Skeletal muscle satellite cell (primary cell): ENCODE data around the gene PPP1R7. TPM values are rescaled to one million over a fixed set of nuclear protein-coding genes. Genes with fewer than 3 reads are reported as not detected.
A peak's percentile ranks its signal among the peaks of the same experiment; 100 is the strongest.
"Not testable (repeated sequence)": the region's sequence is repeated elsewhere in the genome, so short reads cannot be mapped to it uniquely, and the experiment has no call there.

Experiments used
- H3K27me3 ChIP-seq: 2 replicates; pipeline ENCODE4 v1.7.0; 2013; ENCODE audit warnings: low read length; ENCODE audit not compliant: control insufficient read depth, insufficient read depth
- H3K36me3 ChIP-seq: 2 replicates; pipeline ENCODE4 v1.7.0; 2013; ENCODE audit warnings: mild to moderate bottlenecking, control low read depth, low read length; ENCODE audit not compliant: insufficient read depth
- H3K4me1 ChIP-seq: 2 replicates; pipeline ENCODE4 v1.7.0; 2013; ENCODE audit warnings: low read length; ENCODE audit not compliant: control insufficient read depth, insufficient read depth
- H3K4me2 ChIP-seq: 2 replicates; pipeline ENCODE4 v1.7.0; 2013; ENCODE audit warnings: mild to moderate bottlenecking, low read length
- H3K4me3 ChIP-seq: 2 replicates; pipeline ENCODE4 v1.7.0; 2013; ENCODE audit warnings: low read length
- H3K9ac ChIP-seq: 2 replicates; pipeline ENCODE4 v1.7.0; 2013; ENCODE audit warnings: mild to moderate bottlenecking, low read depth, low read length, moderate library complexity
- H3K9me3 ChIP-seq: replicated peaks from 2 replicates; pipeline ENCODE4 v1.7.0; 2013; ENCODE audit warnings: mild to moderate bottlenecking, control low read depth, low read length
- total RNA-seq: library from RNA; depleted of rRNA; stranded (reverse); fragments of >200 nt; gene quantifications from 2 replicates; pipeline ENCODE4 v1.2.3, GENCODE V29; 2012; rRNA removed

The PPP1R7 gene, protein sequence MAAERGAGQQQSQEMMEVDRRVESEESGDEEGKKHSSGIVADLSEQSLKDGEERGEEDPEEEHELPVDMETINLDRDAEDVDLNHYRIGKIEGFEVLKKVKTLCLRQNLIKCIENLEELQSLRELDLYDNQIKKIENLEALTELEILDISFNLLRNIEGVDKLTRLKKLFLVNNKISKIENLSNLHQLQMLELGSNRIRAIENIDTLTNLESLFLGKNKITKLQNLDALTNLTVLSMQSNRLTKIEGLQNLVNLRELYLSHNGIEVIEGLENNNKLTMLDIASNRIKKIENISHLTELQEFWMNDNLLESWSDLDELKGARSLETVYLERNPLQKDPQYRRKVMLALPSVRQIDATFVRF
- 59.6 and 78.1 TPM in 2 replicates for total RNA-seq

DNA sequence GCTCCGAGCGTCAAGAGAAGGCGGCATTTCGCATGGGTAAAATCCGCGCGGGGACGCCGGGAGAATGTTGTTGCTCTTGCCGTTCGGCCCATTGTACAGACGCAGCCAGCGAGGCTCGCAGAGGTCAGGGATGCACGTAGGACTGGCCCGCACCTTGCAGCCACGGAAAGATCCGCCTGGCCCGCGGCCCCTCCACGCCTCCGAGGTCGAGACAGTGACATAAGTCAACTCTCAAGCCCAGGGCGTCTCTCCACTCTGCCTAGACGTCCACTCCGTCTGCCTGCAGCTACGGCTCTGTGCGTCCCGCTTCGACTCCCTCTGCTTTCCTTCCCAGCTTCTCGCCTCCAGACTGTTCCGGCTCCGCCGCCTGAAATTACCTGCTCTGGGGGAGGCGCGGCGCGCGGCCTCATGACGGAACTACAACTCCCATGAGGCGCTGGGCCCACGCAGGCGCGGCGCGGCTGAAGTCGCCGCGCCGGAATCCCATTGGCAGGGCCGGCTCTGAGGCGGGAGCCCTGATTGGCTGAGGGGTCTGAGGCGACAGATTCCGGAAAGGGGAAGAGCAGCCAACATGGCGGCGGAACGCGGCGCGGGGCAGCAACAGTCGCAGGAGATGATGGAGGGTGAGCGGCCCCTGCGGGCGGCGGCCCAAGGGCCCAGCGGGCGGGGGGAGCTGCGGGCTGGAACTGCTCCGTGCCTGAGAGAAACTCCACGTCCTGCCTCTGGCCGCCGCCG is at the start of gene PPP1R7:
TSS of gene PPP1R7 (plus strand) at position 543 of the 735 bp plus-strand sequence. CDS start at position 572, 29 bp downstream.
- Histone ChIP-seq H3K9ac (peak within 1 kb of the TSS; percentile 84), H3K27me3 (no peaks in the 10 kb centered on the region), H3K4me1 (peaks cover 28% of the 10 kb centered on the region), H3K4me2 (peak within 1 kb of the TSS; percentile 95), H3K4me3 (peak within 1 kb of the TSS; percentile 81), H3K9me3 (no peaks in the 10 kb centered on the region), H3K36me3 (peaks cover 7% of the 10 kb centered on the region)

DNA sequence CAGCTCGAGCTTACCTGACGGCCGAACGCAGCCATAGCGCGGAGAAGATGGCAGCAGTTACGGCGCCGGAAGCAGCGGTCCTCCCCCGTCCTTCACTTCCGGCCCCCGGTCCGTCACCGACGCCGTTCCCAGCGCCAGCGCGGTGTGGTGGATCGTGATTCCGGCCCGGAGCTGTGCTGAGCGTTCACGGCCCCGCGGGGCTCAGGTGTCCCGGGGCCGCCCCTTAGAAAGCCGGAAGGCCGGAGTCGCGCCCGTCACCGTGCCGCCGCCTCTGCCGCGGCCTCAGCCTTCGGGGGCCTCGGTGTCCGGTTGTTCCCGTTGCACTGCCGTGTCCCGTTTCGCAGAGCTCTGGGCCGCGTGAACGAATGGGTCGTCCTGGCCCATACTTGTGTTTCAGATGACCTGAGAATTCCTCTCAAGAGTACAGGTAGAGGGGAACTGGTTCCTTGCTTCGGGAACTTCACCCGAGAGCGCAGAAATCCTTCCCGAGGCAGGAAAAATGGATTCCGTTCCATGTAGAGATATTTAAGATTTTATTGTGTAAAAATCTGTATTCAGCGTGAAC is 47.9 kb upstream of the PPP1R7 start, which contains the start of gene MTERF4:
TSS of gene MTERF4 (minus strand) at position 49 of the 565 bp plus-strand sequence. CDS start at position 35, 14 bp downstream.
- Histone ChIP-seq H3K9ac (peak within 1 kb of the TSS; percentile 95), H3K27me3 (no peaks in the 10 kb centered on the region), H3K9me3 (no peaks in the 10 kb centered on the region), H3K4me2 (peak within 1 kb of the TSS; percentile 99), H3K4me1 (peaks cover 11% of the 10 kb centered on the region), H3K36me3 (peaks cover 12% of the 10 kb centered on the region), H3K4me3 (peak within 1 kb of the TSS; percentile 93)

DNA sequence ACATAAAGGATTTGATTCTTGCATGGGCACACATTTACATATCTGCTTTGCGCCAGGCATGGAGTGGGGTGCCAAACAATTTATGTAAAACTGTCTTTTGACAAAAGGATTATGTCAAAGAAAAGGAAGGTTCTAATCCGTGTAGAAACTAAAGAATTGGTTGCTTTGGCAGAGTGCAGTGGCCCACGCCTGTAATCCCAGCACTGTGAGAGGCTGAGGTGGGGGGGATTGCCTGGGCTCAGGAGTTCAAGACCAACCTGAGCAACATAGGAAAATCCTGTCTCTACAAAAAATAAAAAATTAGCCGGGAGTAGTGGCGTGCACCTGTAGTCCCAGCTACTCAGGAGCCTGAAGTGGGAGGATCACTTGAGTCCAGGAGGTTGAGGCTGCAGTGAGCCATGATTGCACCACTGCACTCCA is 47.1 kb upstream of the PPP1R7 start:
- H3K4me1 ChIP-seq: peaks cover 11% of the 10 kb centered on the region
- H3K9ac ChIP-seq: peak overlapping the region; percentile 95
- peak overlapping the region; percentile 99 for H3K4me2 ChIP-seq
- H3K36me3 ChIP-seq: peaks cover 8% of the 10 kb centered on the region
- H3K4me3 ChIP-seq: peak overlapping the region; percentile 93
- H3K27me3 ChIP-seq: no peaks in the 10 kb centered on the region
- no peaks in the 10 kb centered on the region for H3K9me3 ChIP-seq

DNA sequence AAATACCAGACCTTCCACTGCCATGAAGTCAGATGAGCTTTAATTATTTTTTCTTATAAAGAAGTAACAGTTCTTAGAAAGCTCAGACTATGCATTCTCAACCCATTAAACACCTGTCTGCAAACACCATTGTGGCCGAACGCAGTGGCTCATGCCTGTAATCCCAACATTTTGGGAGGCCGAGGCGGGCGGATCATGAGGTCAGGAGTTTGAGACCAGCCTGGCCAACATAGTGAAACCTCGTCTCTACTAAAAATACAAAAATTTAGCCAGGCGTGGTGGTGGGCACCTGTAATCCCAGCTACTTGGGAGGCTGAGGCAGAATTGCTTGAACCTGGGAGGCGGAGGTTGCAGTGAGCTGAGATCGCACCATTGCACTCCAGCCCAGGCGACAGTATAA is 45.7 kb upstream of the PPP1R7 start:
- H3K4me2 ChIP-seq, H3K4me3 ChIP-seq, H3K36me3 ChIP-seq, H3K27me3 ChIP-seq, H3K9ac ChIP-seq, H3K9me3 ChIP-seq: not testable (repeated sequence)
- H3K4me1 ChIP-seq: peaks cover 11% of the 10 kb centered on the region

DNA sequence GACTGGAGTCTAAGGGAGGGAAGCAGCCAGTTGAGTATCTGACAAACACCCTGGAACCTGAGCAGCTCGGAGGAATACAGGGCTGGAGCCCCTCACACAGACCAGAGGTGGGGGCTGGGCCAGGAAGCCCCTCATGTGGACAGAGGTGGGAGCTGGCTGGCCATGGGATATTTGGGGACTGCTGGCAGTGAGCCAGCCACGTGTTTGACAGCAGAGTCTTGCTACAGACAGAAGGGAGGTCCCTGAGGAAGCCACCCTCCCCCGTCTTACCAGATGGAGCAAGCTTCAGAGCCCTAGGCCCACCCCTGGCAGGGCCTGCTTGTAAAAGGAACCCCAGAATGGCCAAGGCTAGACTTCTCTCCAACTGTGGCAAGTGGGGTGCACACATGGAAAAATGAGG is 44.6 kb upstream of the PPP1R7 start:
- peaks cover 11% of the 10 kb centered on the region for H3K4me1 ChIP-seq
- no peaks in the 10 kb centered on the region for H3K9me3 ChIP-seq
- H3K4me2 ChIP-seq: no peak overlapping the region
- H3K36me3 ChIP-seq: no peaks in the 10 kb centered on the region
- H3K9ac ChIP-seq: no peak overlapping the region
- no peaks in the 10 kb centered on the region for H3K27me3 ChIP-seq
- H3K4me3 ChIP-seq: no peak overlapping the region

DNA sequence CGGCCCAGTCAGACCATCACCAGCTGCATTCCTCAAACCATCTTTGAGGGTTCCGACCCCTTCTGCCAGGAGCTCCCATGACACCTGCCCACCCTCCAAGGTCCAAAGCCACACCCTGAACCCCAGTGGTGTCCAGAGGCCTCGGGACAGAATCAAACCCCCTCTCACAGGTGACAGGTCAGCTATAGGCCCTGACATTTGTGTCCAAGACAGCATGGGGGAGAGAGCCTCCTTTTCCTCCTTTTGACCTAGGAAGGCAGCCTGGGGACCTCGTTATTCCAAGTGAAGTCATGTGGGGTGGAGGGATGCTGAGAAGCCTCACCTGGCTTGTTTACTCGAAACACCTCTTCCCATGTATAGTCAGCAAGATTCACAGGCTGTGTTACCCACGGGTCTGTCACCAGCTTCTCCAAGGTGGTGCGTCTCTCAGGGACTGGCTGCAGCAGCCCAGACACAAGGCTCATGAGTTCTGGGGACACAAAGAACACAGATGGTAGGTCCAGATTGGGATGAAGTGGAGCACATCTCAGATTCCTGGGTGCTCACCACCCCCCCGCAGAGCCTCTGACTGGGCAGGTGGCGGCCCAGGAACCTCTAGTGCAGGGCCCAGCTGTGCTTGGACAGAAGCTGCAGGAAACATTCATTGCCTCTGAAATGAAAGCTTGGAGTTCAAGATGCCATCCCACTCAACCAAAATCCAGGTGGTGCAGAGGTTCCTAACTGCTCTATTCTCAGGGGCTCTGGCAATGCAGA is 43.1 kb upstream of the PPP1R7 start:
- no peaks in the 10 kb centered on the region for H3K36me3 ChIP-seq
- H3K4me3 ChIP-seq: no peak overlapping the region
- no peak overlapping the region for H3K9ac ChIP-seq
- H3K27me3 ChIP-seq: no peaks in the 10 kb centered on the region
- no peaks in the 10 kb centered on the region for H3K9me3 ChIP-seq
- H3K4me2 ChIP-seq: no peak overlapping the region
- H3K4me1 ChIP-seq: peaks cover 4% of the 10 kb centered on the region

DNA sequence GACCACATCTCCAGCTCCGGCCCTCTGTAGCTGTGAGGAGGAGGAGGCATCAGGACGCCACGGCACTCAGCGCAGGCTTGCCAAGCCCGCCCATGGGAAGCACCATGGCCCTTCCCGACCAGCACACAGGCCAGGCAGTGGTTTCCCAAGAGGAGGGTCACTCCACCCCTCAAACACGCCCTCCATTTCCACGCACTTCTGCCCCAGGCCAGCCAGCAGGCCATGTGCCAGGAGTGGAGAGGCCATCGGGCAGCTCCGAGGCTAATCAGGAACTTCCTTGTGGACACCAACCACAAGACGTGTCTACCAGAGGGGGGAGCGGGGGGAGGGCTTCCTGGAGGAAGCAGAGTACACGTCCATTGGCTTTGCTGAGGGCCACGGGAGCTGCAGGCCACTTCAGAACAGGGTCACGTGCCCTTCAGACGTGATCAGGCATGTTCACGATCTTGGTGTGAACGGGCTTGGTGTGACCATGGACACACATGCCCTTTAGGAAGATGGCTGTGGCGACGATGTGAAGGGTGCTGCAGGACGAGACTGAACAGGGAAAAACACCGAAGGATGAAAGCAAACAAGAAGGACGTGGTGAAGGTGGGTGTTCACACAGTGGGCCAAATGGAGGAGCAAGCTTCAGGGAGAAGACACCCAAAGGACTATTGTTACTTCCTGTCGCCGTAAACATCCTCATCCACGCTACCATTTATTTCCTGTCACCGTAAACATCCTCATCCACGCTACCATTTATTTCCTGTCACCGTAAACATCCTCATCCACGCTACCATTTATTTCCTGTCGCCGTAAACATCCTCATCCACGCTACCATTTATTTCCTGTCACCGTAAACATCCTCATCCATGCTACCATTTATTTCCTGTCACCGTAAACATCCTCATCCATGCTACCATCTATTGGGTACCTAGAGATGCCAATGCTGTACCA is 41.7 kb upstream of the PPP1R7 start:
- Histone ChIP-seq H3K9me3 (no peaks in the 10 kb centered on the region), H3K9ac (no peak overlapping the region), H3K4me3 (no peak overlapping the region), H3K4me1 (no peaks in the 10 kb centered on the region), H3K36me3 (no peaks in the 10 kb centered on the region), H3K27me3 (no peaks in the 10 kb centered on the region), H3K4me2 (no peak overlapping the region)

DNA sequence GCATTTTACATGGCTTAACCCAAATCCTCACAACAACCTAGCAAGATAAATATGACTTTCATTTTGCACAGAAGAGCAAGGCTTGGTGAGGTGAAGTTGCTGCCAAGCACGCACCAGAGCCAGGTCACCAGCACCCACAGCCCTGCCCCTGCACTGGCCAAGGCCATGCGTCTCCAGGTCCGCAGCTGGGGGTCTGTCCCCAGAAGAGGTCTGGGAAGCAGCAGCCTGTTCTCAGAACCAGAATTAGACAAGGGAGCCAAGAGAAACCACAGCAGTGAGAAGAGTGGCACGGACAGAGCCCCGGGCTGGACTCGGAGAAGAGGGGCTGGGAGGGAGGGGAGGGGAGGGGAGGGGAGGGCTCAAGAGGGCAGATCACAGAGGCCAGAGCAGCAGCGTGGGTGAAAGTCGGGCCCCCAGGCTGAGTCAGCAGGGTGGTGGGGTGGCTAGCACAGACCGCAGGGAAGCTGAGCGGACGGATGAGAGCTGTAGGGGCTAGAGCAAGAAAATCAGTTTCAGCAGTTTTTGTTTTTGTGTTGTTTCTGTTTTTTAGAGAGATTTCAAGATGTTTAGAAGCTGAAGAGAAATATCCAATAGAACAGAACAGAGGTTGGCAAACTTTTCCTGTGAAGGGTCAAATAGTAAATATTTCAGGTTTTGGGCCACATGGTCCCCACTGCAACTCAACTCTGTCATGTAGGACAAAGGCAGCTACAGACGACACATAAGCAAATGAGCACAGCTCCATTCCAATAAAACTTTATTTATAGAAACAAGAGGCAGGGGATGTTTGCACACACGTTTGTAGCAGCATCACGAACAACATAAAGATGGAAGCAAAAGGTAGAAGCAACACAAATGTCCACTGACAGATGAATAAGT is 40.8 kb upstream of the PPP1R7 start:
- Histone ChIP-seq H3K4me2 (no peak overlapping the region), H3K4me3 (no peak overlapping the region), H3K4me1 (no peaks in the 10 kb centered on the region), H3K9ac (no peak overlapping the region), H3K27me3 (no peaks in the 10 kb centered on the region), H3K9me3 (no peaks in the 10 kb centered on the region), H3K36me3 (no peaks in the 10 kb centered on the region)

DNA sequence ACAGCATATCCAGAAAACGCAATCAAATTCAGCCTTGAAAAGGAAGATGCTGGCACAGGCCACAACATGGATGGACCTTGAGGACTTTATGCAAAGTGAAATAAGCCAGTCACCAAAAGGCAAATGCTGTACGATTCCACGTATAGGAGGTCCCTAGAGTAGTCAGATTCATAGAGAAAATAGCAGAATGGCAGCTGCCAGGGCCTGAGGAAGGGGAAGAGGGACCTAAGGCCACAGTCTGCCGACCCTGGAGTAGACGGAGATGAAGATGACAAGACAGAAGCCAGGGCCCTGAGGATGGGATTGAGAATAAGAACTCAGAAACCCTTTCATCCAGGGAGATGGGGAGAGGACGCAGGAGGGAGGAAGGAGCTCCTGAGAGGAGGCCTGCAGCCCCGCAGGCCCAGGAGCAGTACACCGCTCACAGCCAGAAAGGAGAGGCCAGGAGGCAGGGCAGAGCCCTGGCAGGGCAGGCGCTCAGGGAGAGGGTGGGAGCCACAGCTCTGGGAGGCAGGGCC is 40.1 kb upstream of the PPP1R7 start:
- H3K9me3 ChIP-seq: no peaks in the 10 kb centered on the region
- H3K4me3 ChIP-seq: no peak overlapping the region
- H3K36me3 ChIP-seq: peaks cover 4% of the 10 kb centered on the region
- no peak overlapping the region for H3K9ac ChIP-seq
- H3K4me1 ChIP-seq: no peaks in the 10 kb centered on the region
- H3K27me3 ChIP-seq: no peaks in the 10 kb centered on the region
- no peak overlapping the region for H3K4me2 ChIP-seq
